WTC11 (cell line): Measurements from ENCODE around the gene DROSHA. TPM values are rescaled to one million over a fixed set of nuclear protein-coding genes. Genes with fewer than 3 reads are reported as not detected.

Experiments
- ATAC-seq: fragments of 200-7000 bp; cut with Tn5 transposase; 2 replicates; pipeline ENCODE4 v1.10.0; 2021; ENCODE audit warnings: mild to moderate bottlenecking, moderate library complexity
- CTCF ChIA-PET: fragments of 300-600 bp; sonication (Branson Sonifier 250); formaldehyde crosslinking; loops from one replicate; lab custom pipeline; 2021; ENCODE audit warnings: antibody characterized with exemption; lab: Charles Lee
- POLR2A ChIA-PET: fragments of 350-600 bp; sonication (Branson Sonifier 250); formaldehyde crosslinking; loops from one replicate; lab custom pipeline; 2021; ENCODE audit warnings: antibody characterized with exemption; lab: Charles Lee
- DNase-seq: peaks from one replicate; pipeline ENCODE4 v3.0.0; 2021; ENCODE audit warnings: low spot score
- H3K27ac Mint-ChIP-seq: 2 replicates; pipeline ENCODE4 v1.8.0; 2021; ENCODE audit warnings: mixed read lengths
- H3K27me3 Mint-ChIP-seq: 2 replicates; pipeline ENCODE4 v1.8.0; 2021; ENCODE audit warnings: low read depth, mild to moderate bottlenecking, moderate library complexity, mixed read lengths
- H3K36me3 Mint-ChIP-seq: 2 replicates; pipeline ENCODE4 v1.8.0; 2021; ENCODE audit warnings: mixed read lengths
- H3K4me1 Mint-ChIP-seq: 2 replicates; pipeline ENCODE4 v1.8.0; 2022; ENCODE audit warnings: mixed read lengths
- H3K4me3 Mint-ChIP-seq: 2 replicates; pipeline ENCODE4 v1.8.0; 2021; ENCODE audit warnings: mild to moderate bottlenecking, moderate library complexity, mixed read lengths
- H3K9me3 Mint-ChIP-seq: 2 replicates; pipeline ENCODE4 v1.8.0; 2021; ENCODE audit warnings: mixed read lengths
- AFF4 ChIP-seq: sonication (generic); formaldehyde crosslinking; IDR thresholded peaks from 2 replicates; pipeline ENCODE4 v1.8.1; 2023; ENCODE audit warnings: mild to moderate bottlenecking, missing genetic modification reagents, borderline replicate concordance
- CDX4 ChIP-seq: fragments of 250-450 bp; sonication (Bioruptor Pico); IDR thresholded peaks from 2 replicates; pipeline ENCODE4 v1.9.0; 2021; ENCODE audit warnings: moderate library complexity, mild to moderate bottlenecking, inconsistent platforms, borderline replicate concordance
- CREM ChIP-seq: sonication (generic); formaldehyde crosslinking; IDR thresholded peaks from 2 replicates; pipeline ENCODE4 v1.8.1; 2022; ENCODE audit warnings: mild to moderate bottlenecking, missing genetic modification reagents, moderate library complexity
- EMX1 ChIP-seq: fragments of 250-450 bp; sonication (Bioruptor Pico); IDR thresholded peaks from 2 replicates; pipeline ENCODE4 v1.8.0; 2021; ENCODE audit warnings: mild to moderate bottlenecking
- ERG ChIP-seq: fragments of 250-450 bp; sonication (Bioruptor Pico); IDR thresholded peaks from 2 replicates; pipeline ENCODE4 v1.8.0; 2021; ENCODE audit warnings: mild to moderate bottlenecking
- FOXJ3 ChIP-seq: sonication (generic); formaldehyde crosslinking; IDR thresholded peaks from 2 replicates; pipeline ENCODE4 v1.9.0; 2021; ENCODE audit warnings: missing genetic modification reagents, mild to moderate bottlenecking, borderline replicate concordance
- JAZF1 ChIP-seq: fragments of 250-450 bp; sonication (Bioruptor Pico); IDR thresholded peaks from 2 replicates; pipeline ENCODE4 v1.9.0; 2021; ENCODE audit warnings: moderate library complexity, mild to moderate bottlenecking, inconsistent platforms
- MYBL2 ChIP-seq: sonication (generic); formaldehyde crosslinking; IDR thresholded peaks from 2 replicates; pipeline ENCODE4 v1.8.1; 2023; ENCODE audit warnings: mild to moderate bottlenecking, moderate library complexity, missing genetic modification reagents
- RELA ChIP-seq: sonication (generic); formaldehyde crosslinking; IDR thresholded peaks from 2 replicates; pipeline ENCODE4 v1.8.1; 2022; ENCODE audit warnings: missing genetic modification reagents, mild to moderate bottlenecking, borderline replicate concordance
- TEAD4 ChIP-seq: sonication (generic); formaldehyde crosslinking; IDR thresholded peaks from 2 replicates; pipeline ENCODE4 v1.8.0; 2022; ENCODE audit warnings: mild to moderate bottlenecking, missing genetic modification reagents
- TP53 ChIP-seq: sonication (generic); formaldehyde crosslinking; IDR thresholded peaks from 2 replicates; pipeline ENCODE4 v1.8.1; 2023; ENCODE audit warnings: mild to moderate bottlenecking, missing genetic modification reagents
- ZNF121 ChIP-seq: sonication (generic); formaldehyde crosslinking; IDR thresholded peaks from 2 replicates; pipeline ENCODE4 v1.8.0; 2023; ENCODE audit warnings: missing genetic modification reagents
- ZNF512 ChIP-seq: sonication (generic); formaldehyde crosslinking; IDR thresholded peaks from 2 replicates; pipeline ENCODE4 v1.8.1; 2022; ENCODE audit warnings: missing genetic modification reagents, borderline replicate concordance
- total RNA-seq: library from RNA; stranded (reverse); gene quantifications from 3 replicates; pipeline ENCODE4 v1.2.3, GENCODE V29; 2021
- TF ChIP-seq, protein P1 (sequence below): sonication (generic); formaldehyde crosslinking; IDR thresholded peaks from 2 replicates; pipeline ENCODE4 v1.8.0; 2022; ENCODE audit warnings: missing genetic modification reagents
- TF ChIP-seq, protein P2 (sequence below): sonication (generic); formaldehyde crosslinking; IDR thresholded peaks from 2 replicates; pipeline ENCODE4 v1.8.1; 2022; ENCODE audit warnings: mild to moderate bottlenecking, moderate library complexity, missing genetic modification reagents
- TF ChIP-seq, protein P3 (sequence below): sonication (generic); formaldehyde crosslinking; IDR thresholded peaks from 2 replicates; pipeline ENCODE4 v1.8.1; 2023; ENCODE audit warnings: mild to moderate bottlenecking, missing genetic modification reagents, moderate library complexity

The DROSHA gene
- total RNA-seq, 1 experiment from 2014 or later, result 125 TPM

DNA sequence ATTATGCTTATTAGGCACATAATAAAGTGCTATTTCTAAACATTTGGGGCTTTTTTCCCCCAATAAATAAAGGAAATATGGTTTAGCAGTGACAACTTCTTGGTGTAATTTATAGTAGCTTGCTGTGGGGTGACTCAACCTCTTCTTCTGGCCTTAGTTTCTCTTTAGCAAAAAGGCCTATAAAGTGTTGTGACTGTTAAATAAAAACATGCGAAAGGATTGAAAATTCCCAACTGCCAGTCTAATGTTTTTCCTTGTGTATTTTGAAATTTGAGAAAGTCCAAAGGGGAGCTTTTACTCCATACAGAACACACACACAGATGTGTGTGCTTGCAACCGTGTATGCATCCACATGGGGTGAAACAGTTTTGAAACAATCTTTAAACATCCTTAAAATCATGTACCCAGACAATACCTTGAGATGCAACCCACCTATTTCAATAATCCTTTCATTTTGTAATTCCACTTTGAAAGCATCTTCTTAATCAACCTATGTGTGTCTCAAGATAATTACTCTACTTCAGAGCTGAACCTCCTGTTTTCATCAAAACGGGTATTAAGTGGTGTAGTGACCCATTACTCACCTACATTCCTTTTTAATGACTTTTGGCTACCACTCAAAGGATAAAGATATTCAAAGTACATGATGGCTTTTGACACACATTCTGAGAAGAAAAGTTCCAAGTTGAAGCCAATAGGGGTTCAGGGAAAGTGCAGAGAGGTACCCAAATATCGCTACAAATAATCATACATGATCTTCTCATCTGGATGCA is 123.8 kb downstream of the DROSHA start (continued):
- TF ChIP-seq, protein P1, sequence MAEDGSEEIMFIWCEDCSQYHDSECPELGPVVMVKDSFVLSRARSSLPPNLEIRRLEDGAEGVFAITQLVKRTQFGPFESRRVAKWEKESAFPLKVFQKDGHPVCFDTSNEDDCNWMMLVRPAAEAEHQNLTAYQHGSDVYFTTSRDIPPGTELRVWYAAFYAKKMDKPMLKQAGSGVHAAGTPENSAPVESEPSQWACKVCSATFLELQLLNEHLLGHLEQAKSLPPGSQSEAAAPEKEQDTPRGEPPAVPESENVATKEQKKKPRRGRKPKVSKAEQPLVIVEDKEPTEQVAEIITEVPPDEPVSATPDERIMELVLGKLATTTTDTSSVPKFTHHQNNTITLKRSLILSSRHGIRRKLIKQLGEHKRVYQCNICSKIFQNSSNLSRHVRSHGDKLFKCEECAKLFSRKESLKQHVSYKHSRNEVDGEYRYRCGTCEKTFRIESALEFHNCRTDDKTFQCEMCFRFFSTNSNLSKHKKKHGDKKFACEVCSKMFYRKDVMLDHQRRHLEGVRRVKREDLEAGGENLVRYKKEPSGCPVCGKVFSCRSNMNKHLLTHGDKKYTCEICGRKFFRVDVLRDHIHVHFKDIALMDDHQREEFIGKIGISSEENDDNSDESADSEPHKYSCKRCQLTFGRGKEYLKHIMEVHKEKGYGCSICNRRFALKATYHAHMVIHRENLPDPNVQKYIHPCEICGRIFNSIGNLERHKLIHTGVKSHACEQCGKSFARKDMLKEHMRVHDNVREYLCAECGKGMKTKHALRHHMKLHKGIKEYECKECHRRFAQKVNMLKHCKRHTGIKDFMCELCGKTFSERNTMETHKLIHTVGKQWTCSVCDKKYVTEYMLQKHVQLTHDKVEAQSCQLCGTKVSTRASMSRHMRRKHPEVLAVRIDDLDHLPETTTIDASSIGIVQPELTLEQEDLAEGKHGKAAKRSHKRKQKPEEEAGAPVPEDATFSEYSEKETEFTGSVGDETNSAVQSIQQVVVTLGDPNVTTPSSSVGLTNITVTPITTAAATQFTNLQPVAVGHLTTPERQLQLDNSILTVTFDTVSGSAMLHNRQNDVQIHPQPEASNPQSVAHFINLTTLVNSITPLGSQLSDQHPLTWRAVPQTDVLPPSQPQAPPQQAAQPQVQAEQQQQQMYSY, result no peak
- TF ChIP-seq CREM (CRISPR knock-in tag), result no peak
- TF ChIP-seq JAZF1 (CRISPR knock-in tag), result no peak
- TF ChIP-seq, protein P2, sequence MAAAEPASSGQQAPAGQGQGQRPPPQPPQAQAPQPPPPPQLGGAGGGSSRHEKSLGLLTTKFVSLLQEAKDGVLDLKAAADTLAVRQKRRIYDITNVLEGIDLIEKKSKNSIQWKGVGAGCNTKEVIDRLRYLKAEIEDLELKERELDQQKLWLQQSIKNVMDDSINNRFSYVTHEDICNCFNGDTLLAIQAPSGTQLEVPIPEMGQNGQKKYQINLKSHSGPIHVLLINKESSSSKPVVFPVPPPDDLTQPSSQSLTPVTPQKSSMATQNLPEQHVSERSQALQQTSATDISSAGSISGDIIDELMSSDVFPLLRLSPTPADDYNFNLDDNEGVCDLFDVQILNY (CRISPR knock-in tag), result no peak
- TF ChIP-seq MYBL2 (CRISPR knock-in tag), result no peak
- TF ChIP-seq EMX1 (CRISPR knock-in tag), result no peak

GRCh38 chr5:31404325-31404724 is 127.6 kb downstream of the DROSHA start:
- no peak for DNase-seq
- TF ChIP-seq AFF4 (CRISPR knock-in tag) (no peak), ZNF121 (no peak), CDX4 (CRISPR knock-in tag) (no peak), TEAD4 (no peak), TP53 (CRISPR knock-in tag) (no peak), ERG (CRISPR knock-in tag) (no peak), FOXJ3 (no peak), ZNF512 (no peak), RELA (no peak)
- TF ChIP-seq, protein P2 (CRISPR knock-in tag), result no peak
- TF ChIP-seq, protein P1, result no peak
- TF ChIP-seq, protein P3, sequence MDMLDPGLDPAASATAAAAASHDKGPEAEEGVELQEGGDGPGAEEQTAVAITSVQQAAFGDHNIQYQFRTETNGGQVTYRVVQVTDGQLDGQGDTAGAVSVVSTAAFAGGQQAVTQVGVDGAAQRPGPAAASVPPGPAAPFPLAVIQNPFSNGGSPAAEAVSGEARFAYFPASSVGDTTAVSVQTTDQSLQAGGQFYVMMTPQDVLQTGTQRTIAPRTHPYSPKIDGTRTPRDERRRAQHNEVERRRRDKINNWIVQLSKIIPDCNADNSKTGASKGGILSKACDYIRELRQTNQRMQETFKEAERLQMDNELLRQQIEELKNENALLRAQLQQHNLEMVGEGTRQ (CRISPR knock-in tag), result no peak

More at GRCh38 chr5:31404325-31404724, 127.6 kb downstream of the DROSHA start:
- no peaks in the 10 kb centered on the region for H3K9me3 Mint-ChIP-seq
- ChIA-PET CTCF (no interaction called here), POLR2A (no interaction called here)
- no peaks in the 10 kb centered on the region for H3K27me3 Mint-ChIP-seq
- no peak for ATAC-seq
- no peak overlapping the region for H3K4me3 Mint-ChIP-seq
- H3K4me1 Mint-ChIP-seq, result no peaks in the 10 kb centered on the region
- peaks cover 42% of the 10 kb centered on the region for H3K36me3 Mint-ChIP-seq
- H3K27ac Mint-ChIP-seq, result no peak overlapping the region
